ENCODE data around the gene KBTBD2.
"Not testable (repeated sequence)": the region's sequence is repeated elsewhere in the genome, so short reads cannot be mapped to it uniquely, and the experiment has no call there.

KBTBD2 gene

DNA sequence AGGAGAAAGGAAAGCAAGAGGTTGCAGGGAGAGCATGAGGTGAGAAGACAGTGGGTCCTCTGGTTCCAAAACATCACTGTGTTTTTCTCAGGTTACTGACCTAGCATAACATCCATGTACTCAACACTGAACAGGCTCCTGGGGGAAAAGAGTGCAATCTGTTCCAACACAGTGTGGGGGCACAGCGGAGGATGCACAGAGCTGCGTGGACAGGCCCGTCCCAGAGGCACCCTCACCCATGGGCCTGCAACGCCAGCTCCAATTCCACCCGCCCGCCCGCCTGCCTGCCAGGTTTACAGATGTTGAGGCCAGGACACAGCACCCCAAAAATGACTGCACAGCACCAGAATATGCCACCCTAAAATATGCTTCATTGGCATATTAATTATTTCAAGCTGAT, 38.8 kb upstream of the KBTBD2 start:
- Histone ChIP-seq H3K27ac (no peak overlapping the region), H3K4me3 (ENCODE audit: low read depth in 1 of 2, low read length in 1 of 2) (no peak overlapping the region), H3K9me3 (no peaks in the 10 kb centered on the region), H3K27me3 (no peaks in the 10 kb centered on the region), H3K36me3 (peaks cover 21% of the 10 kb centered on the region), H3K4me1 (ENCODE audit: control insufficient read depth in 1 of 2, insufficient read depth in 1 of 2, low read depth in 1 of 2, low read length in 1 of 2) (no peaks in the 10 kb centered on the region)
- TF ChIP-seq, protein P1, sequence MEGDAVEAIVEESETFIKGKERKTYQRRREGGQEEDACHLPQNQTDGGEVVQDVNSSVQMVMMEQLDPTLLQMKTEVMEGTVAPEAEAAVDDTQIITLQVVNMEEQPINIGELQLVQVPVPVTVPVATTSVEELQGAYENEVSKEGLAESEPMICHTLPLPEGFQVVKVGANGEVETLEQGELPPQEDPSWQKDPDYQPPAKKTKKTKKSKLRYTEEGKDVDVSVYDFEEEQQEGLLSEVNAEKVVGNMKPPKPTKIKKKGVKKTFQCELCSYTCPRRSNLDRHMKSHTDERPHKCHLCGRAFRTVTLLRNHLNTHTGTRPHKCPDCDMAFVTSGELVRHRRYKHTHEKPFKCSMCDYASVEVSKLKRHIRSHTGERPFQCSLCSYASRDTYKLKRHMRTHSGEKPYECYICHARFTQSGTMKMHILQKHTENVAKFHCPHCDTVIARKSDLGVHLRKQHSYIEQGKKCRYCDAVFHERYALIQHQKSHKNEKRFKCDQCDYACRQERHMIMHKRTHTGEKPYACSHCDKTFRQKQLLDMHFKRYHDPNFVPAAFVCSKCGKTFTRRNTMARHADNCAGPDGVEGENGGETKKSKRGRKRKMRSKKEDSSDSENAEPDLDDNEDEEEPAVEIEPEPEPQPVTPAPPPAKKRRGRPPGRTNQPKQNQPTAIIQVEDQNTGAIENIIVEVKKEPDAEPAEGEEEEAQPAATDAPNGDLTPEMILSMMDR (IDR thresholded peaks at IDR 0.05), result no peak

DNA sequence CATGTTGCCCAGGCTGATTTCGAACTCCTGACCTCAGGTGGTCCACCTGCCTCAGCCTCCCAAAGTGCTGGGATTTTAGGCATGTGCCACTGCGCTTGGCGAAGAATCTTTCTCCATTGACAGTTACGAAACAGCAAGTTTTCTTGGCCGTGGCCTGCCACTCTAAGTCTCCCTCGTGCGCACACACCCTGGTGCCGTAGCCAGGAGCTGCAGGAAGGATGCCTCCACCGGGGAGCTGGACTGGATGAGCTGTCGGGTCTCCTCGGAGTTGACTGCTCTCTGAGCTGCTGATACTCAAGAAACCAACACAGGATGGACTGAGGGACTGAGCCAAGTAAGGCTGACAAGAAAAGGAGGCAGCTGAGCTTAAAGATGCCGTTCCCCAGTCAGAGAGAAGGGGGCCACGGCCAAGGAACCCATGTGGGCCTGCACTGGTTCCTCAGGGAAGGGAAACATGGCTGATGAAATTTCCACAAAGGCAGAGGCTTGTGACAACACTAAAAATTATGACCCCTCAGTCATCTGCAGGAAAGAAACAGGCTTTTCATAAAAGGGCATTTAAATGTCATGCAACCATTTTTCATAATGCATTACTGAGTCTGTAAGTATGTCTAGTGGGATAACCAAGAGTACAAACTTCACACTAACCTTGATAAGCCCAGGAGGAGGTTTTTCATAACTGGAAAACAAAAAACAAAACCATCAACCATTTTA, 38.0 kb upstream of the KBTBD2 start:
- H3K36me3 ChIP-seq, result peaks cover 21% of the 10 kb centered on the region
- TF ChIP-seq, protein P1 (IDR thresholded peaks at IDR 0.05), result no peak
- H3K4me1 ChIP-seq (ENCODE audit: control insufficient read depth in 1 of 2, insufficient read depth in 1 of 2, low read depth in 1 of 2, low read length in 1 of 2), result no peaks in the 10 kb centered on the region
- no peaks in the 10 kb centered on the region for H3K27me3 ChIP-seq
- no peak overlapping the region for H3K4me3 ChIP-seq (ENCODE audit: low read depth in 1 of 2, low read length in 1 of 2)
- no peaks in the 10 kb centered on the region for H3K9me3 ChIP-seq
- no peak overlapping the region for H3K27ac ChIP-seq

DNA sequence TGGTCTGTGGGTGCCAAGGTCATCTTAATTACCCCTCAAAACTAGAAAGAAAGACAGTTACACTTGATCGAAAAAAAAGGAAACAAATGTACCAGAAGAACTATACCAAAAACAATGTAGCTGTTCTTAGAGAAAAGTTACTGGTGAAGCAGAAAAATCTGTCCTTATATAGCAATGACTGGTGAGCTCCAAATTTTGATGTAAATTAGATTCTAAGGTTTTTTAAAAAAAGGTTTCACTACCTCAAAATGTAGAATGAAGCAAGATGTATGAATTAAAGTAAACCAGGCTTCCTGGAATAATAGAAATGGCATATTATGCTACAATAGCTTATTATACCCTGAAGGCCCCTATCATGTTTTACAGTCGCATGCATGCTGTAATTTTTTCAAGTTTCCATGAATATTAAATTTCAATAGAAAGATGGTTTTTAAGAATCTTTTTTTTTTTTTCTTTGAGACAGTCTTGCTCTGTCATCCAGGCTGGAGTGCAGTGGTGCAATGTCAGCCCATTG, 37.3 kb upstream of the KBTBD2 start:
- H3K27ac ChIP-seq, result no peak overlapping the region
- no peak overlapping the region for H3K4me3 ChIP-seq (ENCODE audit: low read depth in 1 of 2, low read length in 1 of 2)
- no peaks in the 10 kb centered on the region for H3K9me3 ChIP-seq
- TF ChIP-seq, protein P1 (IDR thresholded peaks at IDR 0.05), result no peak
- no peaks in the 10 kb centered on the region for H3K27me3 ChIP-seq
- H3K4me1 ChIP-seq (ENCODE audit: control insufficient read depth in 1 of 2, insufficient read depth in 1 of 2, low read depth in 1 of 2, low read length in 1 of 2), result no peaks in the 10 kb centered on the region
- H3K36me3 ChIP-seq, result peaks cover 21% of the 10 kb centered on the region

DNA sequence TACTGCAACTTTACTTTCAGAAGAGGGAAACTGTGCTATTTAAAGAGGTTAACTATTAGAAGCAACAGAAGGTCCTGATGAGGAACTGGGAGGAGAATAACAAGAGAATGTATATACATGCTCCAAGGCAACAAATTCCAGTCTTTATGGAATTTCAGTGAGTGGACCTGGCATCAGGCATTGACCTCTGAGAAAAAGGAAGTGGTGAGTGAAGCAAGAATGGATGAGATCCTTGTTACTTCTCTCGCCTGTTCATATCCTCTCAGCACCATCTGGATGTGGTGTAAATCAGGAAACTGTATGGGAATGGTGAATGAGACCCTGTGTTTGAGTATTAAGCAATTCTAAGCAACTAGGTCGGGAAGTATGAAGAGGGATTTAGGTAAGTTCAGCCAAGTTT, 30.3 kb upstream of the KBTBD2 start:
- Histone ChIP-seq H3K4me3 (ENCODE audit: low read depth in 1 of 2, low read length in 1 of 2) (no peak overlapping the region), H3K27ac (peak overlapping the region; percentile 20), H3K36me3 (peaks cover 26% of the 10 kb centered on the region), H3K9me3 (no peaks in the 10 kb centered on the region), H3K4me1 (ENCODE audit: control insufficient read depth in 1 of 2, insufficient read depth in 1 of 2, low read depth in 1 of 2, low read length in 1 of 2) (peaks cover 0 to 5% of the 10 kb centered on the region in 2 experiments), H3K27me3 (no peaks in the 10 kb centered on the region)
- TF ChIP-seq, protein P1 (IDR thresholded peaks at IDR 0.05), result no peak

DNA sequence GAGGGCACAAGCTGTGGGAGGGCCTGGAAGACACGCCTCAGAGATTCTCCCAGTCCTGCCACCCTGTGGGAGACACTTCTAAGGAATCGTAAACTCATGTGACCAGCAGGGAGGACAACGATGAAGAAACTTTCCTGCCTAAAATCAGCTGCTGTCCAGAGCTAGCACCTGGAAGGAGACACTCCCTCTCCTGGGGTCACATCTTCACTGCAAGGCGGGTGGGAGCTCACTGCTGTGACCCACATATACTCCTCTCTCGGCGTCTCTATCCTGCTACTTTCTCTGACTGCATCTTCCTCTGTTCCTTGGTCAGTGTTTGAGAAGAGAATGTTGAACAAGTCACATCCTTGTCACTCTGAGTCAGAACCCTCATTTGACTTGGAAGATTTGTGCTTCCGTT, 25.4 kb upstream of the KBTBD2 start:
- not testable (repeated sequence) for H3K27me3 ChIP-seq; H3K4me1 ChIP-seq (ENCODE audit: control insufficient read depth in 1 of 2, insufficient read depth in 1 of 2, low read depth in 1 of 2, low read length in 1 of 2); H3K9me3 ChIP-seq; H3K27ac ChIP-seq; H3K4me3 ChIP-seq (ENCODE audit: low read depth in 1 of 2, low read length in 1 of 2)
- peaks cover 54% of the 10 kb centered on the region for H3K36me3 ChIP-seq

DNA sequence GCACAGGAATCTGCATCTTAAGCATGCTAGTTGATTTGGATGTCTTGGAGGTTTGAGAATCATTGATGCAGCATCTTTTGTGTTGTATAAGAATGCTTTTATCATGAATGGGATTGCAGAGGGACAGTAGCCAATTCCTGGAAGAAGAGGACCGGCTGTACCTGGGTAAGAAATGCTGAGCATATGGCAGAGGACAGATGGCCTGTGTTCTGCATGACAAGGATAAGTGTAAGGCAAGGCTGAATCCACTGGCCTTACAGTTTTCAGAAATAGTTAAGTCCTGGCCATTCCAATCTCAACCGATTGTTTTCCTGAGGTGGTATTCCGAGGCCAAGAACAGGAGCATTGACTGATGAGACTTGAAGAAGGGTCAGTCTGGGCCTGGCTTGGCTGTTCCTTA, 24.4 kb upstream of the KBTBD2 start:
- Histone ChIP-seq H3K27ac (no peak overlapping the region), H3K9me3 (no peaks in the 10 kb centered on the region), H3K36me3 (peaks cover 54% of the 10 kb centered on the region), H3K4me3 (ENCODE audit: low read depth in 1 of 2, low read length in 1 of 2) (no peak overlapping the region), H3K27me3 (no peaks in the 10 kb centered on the region), H3K4me1 (ENCODE audit: control insufficient read depth in 1 of 2, insufficient read depth in 1 of 2, low read depth in 1 of 2, low read length in 1 of 2) (no peaks in the 10 kb centered on the region)
- TF ChIP-seq, protein P1 (IDR thresholded peaks at IDR 0.05), result no peak

Data from neutrophil (primary cell).